Stromal cell of bone marrow (primary cell): ENCODE results near the gene PCDHA8.
"Not testable (repeated sequence)": the region's sequence is repeated elsewhere in the genome, so short reads cannot be mapped to it uniquely, and the experiment has no call there.

Source experiments
- DNase-seq: peaks from one replicate; pipeline ENCODE4 v3.0.0-alpha.2; 2012; ENCODE audit warnings: low read depth

Gene PCDHA8

GRCh38 chr5:140869555-140869886 is 28.5 kb downstream of the PCDHA8 start:
- no peak for DNase-seq

- no peak for DNase-seq
These were observed 29.5 kb downstream of the PCDHA8 start for GRCh38 chr5:140870221-140871201.

GRCh38 chr5:140875085-140876065 is 34.4 kb downstream of the PCDHA8 start, which contains the start of gene PCDHA12:
TSS of gene PCDHA12 (plus strand) at chr5:140875308. CDS start at chr5:140875473, 165 bp downstream.
- no peak for DNase-seq

GRCh38 chr5:140876541-140877261 is 35.7 kb downstream of the PCDHA8 start:
- DNase-seq: not testable (repeated sequence)

- no peak for DNase-seq
These were observed 36.2 kb downstream of the PCDHA8 start for GRCh38 chr5:140877262-140877581.

GRCh38 chr5:140881889-140882590 is 41.1 kb downstream of the PCDHA8 start, which contains the start of gene PCDHA13:
TSS of gene PCDHA13 (plus strand) at chr5:140882124. CDS start at chr5:140882269, 145 bp downstream.
- no peak for DNase-seq

GRCh38 chr5:140882591-140882899 is 41.6 kb downstream of the PCDHA8 start:
- no peak for DNase-seq

GRCh38 chr5:140883373-140883772 is 42.4 kb downstream of the PCDHA8 start:
- DNase-seq: no peak

GRCh38 chr5:140883927-140884697 is 43.1 kb downstream of the PCDHA8 start:
- DNase-seq: no peak
